GM12801 (cell line): ENCODE measurements around the gene ACTR1A.

Experiments
- TF ChIP-seq, protein P1 (sequence below): IDR thresholded peaks from one replicate; pipeline ENCODE4 v1.5.1; 2011; ENCODE audit warnings: control low read depth; ENCODE audit not compliant: insufficient read length; ENCODE audit errors: extremely low read depth

ACTR1A gene

DNA sequence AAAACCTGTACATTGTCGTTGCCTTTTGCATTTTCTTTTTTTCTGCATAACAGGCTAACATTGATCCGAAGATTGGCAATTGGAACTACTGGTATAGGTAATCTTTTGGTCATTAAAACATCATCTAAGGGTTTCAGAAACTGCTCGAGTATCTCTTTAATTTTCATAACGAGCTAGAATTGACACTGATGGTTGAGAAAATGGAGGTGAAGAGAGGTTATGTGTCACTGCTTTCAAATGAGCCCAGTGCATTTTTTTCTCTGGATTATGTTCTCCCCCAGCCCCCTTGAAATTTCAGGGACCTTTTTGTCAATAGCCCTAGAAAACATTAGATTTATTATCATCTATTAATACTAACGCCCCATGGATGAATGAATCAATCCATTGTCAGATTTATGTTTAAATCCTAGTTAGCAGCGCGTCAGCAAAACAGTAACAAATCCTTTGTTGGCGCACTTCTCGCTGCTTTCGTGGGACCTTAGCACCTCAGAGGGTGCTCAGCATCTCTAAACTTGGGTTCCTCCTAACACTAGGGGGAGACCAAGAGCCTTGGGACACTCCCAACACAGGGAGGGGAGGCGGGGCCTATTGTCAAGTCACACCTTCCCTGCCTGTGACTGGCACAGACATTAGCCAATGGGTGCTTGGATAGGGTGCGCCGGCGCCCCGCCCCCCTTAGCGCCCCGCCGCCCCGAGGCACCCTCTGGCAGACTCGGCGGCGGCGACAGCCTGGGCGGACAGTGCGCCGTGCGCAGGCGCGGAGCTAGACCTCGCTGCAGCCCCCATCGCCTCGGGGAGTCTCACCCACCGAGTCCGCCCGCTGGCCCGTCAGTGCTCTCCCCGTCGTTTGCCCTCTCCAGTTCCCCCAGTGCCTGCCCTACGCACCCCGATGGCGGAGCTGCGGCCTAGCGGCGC lies 1.0 kb upstream of the ACTR1A start, which contains the start of gene SUFU:
Gene SUFU (plus strand): TSS at position 709 of the 915 bp plus-strand sequence. CDS start 181 bp downstream, at position 890.
- TF ChIP-seq, protein P1, sequence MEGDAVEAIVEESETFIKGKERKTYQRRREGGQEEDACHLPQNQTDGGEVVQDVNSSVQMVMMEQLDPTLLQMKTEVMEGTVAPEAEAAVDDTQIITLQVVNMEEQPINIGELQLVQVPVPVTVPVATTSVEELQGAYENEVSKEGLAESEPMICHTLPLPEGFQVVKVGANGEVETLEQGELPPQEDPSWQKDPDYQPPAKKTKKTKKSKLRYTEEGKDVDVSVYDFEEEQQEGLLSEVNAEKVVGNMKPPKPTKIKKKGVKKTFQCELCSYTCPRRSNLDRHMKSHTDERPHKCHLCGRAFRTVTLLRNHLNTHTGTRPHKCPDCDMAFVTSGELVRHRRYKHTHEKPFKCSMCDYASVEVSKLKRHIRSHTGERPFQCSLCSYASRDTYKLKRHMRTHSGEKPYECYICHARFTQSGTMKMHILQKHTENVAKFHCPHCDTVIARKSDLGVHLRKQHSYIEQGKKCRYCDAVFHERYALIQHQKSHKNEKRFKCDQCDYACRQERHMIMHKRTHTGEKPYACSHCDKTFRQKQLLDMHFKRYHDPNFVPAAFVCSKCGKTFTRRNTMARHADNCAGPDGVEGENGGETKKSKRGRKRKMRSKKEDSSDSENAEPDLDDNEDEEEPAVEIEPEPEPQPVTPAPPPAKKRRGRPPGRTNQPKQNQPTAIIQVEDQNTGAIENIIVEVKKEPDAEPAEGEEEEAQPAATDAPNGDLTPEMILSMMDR, result peak; percentile 52

DNA sequence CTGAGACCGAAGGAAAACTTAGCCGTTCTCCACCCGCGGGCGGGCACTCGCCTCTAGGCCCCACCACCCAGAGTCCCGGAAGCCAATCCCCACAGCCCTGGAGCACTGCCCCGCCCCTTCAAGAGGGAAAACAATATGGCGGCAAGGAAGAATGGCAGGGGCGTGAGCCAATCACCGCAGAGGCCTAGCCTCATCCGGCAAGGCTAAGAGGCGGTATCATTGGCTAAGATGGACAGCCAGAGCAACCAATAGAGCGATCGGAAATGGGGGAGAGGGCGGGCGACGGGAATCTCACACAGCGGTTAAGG lies 529 bp downstream of the ACTR1A start:
- TF ChIP-seq, protein P1, result no peak

DNA sequence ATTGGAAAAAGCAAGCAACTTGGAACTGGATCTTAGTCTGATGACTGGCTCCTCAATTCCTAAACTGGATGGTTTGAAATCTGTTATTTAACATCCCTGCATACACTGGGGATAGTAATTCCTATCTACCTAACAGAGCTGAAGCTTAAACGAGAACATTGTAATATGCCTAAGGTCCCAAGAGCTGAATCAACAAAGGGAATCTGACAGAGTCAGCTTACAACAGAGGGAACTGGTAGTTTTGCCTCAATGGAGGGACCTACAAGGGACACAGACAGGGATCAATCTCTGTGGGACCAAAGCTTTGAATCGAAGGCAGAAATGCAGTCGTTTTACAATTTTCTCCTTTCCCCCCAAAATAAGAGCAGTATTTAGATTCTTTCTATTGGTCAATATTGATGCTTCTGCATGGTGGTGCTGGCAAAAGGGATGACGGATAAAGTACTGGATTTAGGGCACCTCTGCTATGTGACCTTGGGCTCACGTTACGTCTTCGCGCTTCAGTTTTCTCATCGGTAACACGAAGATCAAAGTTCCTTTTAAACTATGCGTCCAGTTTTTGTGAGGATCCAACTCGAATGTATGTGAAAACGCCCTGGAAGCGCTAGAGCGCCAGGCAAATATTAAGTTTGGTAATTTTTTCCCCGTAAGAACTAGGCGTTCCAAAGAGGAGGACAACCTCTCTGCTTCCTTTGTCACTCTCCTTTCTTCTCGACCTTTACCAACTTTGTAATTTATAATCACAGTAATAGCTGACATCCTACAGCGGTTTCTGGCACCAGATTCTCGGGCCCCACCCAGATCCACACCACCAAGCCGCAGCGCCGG lies 1.1 kb downstream of the ACTR1A start:
- TF ChIP-seq, protein P1, result no peak

DNA sequence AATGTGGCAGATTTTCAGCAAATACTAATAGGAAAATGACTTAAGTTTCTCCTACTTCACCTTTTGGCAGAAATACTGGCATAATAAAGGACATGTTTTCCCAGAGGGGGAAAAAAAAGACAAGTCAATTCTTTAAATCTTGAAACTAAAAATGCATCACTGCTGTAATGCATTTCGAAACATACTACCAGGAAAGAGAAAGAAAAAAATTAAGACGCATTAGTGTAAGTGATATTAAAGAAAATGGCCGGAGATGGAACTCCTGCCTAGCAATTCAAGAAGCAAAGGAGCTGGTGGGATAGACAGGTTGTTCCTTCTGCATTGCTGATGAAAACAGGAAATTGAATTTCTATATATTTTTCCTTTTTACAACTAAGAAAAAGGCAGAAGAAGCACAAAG lies 3.2 kb downstream of the ACTR1A start:
- TF ChIP-seq, protein P1, result no peak

DNA sequence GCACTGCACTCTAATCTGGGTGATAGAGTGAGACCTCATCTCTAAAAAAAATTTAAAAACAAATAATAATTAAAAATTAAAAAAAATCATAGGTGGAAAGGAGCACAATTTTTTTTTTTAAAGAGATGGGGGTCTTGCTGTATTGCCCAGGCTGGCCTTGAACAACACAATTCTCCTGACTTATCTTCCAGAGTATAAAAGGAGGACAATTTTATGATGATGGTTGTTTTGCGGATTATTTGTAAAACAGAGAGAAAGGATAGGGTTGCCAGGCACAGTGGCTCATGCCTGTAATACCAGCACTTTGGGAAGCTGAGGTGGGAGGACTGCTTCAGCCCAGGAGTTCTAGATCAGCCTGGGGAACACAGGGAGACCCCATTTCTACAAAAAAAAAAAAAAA lies 5.0 kb downstream of the ACTR1A start:
- TF ChIP-seq, protein P1, result no peak

DNA sequence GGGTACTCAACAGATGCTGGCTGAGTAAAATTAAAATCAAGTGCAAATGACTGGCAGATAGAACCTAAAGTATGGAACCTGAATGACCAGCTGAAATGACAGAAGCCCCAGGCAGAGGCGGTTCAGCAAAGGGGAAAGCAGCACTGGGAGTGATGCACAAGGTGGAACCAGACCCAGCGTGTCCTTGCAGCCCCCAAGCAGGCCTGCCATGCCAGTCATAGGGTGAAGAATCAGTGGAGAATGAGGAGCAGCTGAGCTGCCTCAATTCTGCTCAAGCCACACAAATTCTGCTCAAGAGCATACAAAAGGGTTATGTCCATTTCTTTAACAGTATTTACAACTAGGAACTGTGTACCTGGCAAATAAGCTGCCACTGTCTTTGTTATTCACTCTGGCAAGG lies 8.7 kb downstream of the ACTR1A start:
- TF ChIP-seq, protein P1, result no peak

DNA sequence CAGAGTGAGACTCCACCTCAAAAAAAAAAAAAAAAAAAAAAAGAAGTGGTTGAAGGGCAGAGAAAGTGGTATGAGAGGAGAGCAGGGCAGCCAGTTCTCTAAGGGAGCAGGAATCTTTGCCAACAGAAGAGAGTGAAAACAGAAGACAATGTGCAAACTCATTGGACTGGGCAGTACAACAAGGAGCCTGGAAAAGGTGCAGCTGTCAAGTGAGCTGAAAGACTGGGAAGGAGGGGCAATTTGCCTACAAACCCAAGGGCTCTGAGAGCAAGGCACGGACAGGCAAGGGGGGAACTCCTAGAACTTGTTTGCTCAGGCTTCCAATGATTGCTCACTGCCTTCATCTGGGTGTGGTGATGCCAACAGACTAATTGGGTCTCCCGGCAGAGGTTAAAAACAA lies 9.5 kb downstream of the ACTR1A start:
- TF ChIP-seq, protein P1, result no peak
